Stimulated activated CD8-positive, alpha-beta memory T cell treated with anti-CD3 and anti-CD28 coated beads, Interleukin-4, amount 100 ng/mL, for 24 hours (primary cell): Measurements from ENCODE around the gene MTCH1.
"Not testable (repeated sequence)": the region's sequence is repeated elsewhere in the genome, so short reads cannot be mapped to it uniquely, and the experiment has no call there.

Source experiments
- DNase-seq: peaks from one replicate; pipeline ENCODE4 v3.0.0-alpha.2; 2020; ENCODE audit warnings: low read depth

MTCH1 gene

DNA sequence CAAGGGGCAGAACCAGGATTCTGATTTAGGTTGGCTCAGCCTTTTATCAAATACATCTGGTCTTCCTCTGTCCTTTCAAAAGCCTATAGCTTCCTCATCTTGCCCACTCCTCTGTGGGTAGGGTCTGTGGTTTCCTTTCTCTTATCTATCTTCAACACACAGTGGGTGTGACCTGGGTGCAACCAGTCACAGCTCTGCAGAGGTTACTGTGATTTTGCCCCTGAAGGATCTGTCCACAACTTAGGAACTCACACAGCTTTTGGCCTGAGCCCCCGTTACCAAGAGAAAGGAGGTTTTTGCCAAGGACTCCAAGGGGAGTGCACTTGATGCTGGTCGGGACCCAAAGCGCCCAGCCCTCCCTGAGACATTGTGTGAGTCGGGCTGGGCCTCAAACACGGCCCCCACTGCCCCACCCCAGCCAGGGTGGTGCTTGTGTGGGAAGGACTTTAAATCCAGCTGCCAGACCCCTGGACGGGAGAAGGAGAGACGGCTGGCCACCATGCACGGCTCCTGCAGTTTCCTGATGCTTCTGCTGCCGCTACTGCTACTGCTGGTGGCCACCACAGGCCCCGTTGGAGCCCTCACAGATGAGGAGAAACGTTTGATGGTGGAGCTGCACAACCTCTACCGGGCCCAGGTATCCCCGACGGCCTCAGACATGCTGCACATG lies 31.6 kb downstream of the MTCH1 start, which contains the start of gene PI16:
Gene PI16 (plus strand): TSS at position 477 of the 670 bp plus-strand sequence. CDS start 23 bp downstream, at position 500.
- DNase-seq, result no peak

DNA sequence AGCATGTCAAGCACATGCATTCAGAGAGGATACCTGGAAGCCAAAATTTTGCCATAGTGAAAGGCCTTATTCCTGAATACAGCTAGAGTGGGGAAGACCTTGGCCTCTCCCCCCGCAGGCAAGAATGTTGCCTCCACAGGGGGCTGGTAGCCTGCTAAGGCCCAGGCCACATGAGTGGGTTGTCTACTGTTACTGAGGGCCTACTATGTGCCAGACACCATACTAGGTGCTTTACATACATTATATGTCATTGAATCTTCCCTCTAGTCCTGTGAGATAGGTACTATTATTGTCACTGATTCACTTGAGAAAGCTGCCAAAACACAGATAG lies 32.1 kb downstream of the MTCH1 start:
- DNase-seq, result no peak

DNA sequence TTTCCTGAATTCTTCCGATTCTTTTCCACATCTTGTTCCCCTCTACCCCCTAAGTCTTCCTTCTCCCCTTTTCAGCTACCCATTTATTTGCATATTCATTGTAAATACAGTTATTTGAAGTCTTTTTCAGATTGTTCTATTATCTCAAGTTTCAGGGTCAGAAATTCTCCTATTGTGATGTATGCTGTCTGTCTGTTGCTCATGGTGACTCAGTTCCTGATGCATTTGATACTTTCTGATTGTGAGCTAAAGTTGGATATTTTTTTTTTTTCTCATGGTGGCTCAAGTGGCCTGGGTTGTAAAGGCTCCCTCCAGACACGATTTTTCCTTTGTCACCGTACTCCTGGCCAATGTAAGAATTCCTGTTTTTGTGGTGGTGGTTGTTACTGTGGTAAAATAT lies 36.4 kb downstream of the MTCH1 start:
- no peak for DNase-seq

GRCh38 chr6:36949076-36949475 lies 36.9 kb downstream of the MTCH1 start:
- not testable (repeated sequence) for DNase-seq

GRCh38 chr6:36947570-36948351 lies 38.2 kb downstream of the MTCH1 start:
- DNase-seq, result no peak

GRCh38 chr6:36946526-36946925 lies 39.5 kb downstream of the MTCH1 start:
- no peak for DNase-seq

DNA sequence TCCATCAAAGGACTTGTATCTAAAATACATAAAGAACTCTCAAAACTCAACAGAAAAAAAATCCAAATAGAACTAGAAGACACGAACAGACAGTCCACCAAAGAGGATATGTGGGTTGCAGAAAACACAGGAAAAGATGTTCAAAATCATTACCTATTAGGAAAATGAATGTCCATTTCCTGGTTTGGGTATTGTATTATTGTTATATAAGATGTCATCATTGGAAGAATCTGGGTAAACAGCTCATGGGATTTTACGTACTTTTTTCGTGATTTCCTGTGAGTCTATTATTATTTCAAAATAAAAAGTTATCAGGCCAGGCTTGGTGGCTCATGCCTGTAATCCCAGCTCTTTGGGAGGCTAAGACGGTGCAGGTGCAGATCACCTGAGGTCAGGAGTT lies 40.7 kb downstream of the MTCH1 start:
- no peak for DNase-seq

GRCh38 chr6:36944650-36945049 lies 41.3 kb downstream of the MTCH1 start:
- no peak for DNase-seq

- not testable (repeated sequence) for DNase-seq
These were observed 43.7 kb downstream of the MTCH1 start for GRCh38 chr6:36942329-36942728.

DNA sequence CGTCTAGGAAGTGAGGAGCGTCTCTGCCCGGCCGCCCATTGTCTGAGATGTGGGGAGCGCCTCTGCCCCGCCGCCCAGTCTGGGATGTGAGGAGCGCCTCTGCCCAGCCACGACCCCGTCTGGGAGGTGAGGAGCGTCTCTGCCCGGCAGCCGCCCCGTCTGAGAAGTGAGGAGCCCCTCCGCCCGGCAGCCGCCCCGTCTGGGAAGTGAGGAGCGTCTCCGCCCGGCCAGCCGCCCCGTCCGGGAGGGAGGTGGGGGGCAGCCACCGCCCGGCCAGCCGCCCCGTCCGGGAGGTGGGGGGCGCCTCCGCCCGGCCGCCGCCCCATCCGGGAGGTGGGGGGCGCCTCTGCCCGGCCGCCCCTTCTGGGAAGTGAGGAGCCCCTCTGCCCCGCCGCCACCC lies 44.4 kb downstream of the MTCH1 start:
- DNase-seq, result not testable (repeated sequence)

DNA sequence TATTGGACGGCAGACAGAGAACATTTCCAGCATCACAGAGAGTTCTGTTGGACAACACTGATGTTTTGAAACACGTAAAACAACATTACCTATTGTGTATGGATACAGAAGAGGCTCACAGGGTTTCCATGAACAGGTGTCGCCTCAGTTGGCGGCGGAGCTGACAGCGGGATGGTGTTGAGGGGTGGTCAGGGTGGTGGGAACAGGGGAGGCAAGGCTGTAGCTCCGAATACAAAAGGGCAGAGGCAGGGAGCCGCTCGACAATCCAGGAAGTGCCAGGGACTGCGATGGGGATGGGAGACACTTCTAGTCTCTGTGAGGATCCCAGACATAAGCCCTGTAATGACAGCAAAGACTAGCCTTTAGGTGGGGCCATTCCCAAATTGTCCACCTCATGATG lies 46.0 kb downstream of the MTCH1 start:
- no peak for DNase-seq

GRCh38 chr6:36939005-36939404 lies 47.0 kb downstream of the MTCH1 start:
- DNase-seq, result not testable (repeated sequence)

- DNase-seq, result no peak
These were observed 47.5 kb downstream of the MTCH1 start for GRCh38 chr6:36938536-36938935.

- no peak for DNase-seq
These were observed 48.1 kb downstream of the MTCH1 start for GRCh38 chr6:36937896-36938295.

- no peak for DNase-seq
These were observed 49.2 kb downstream of the MTCH1 start for GRCh38 chr6:36936824-36937223.

DNA sequence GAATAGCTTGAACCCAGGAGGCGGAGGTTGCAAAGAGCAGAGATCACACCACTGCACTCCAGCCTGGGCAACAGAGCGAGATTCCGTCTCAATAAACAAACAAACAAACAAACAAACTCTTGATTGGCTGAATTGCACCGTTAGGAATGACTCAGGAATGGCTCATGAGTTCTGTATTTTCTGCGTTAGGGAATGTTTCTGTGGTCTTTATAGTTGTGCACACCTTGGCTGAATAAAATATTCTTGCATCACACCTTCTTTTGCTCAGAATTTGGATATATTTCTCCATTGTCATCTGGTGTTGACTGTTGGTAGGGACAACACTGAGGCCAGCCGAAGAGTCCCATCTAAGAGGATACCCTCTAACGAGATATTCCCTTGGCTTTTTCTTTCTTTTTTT lies 51.1 kb downstream of the MTCH1 start:
- DNase-seq, result no peak

- DNase-seq, result no peak
These were observed 52.5 kb downstream of the MTCH1 start for GRCh38 chr6:36933519-36933918.

GRCh38 chr6:36933102-36933501 lies 52.9 kb downstream of the MTCH1 start:
- DNase-seq, result no peak

GRCh38 chr6:36930483-36930882 lies 55.5 kb downstream of the MTCH1 start:
- no peak for DNase-seq

GRCh38 chr6:36929607-36930006 lies 56.4 kb downstream of the MTCH1 start:
- no peak for DNase-seq

DNA sequence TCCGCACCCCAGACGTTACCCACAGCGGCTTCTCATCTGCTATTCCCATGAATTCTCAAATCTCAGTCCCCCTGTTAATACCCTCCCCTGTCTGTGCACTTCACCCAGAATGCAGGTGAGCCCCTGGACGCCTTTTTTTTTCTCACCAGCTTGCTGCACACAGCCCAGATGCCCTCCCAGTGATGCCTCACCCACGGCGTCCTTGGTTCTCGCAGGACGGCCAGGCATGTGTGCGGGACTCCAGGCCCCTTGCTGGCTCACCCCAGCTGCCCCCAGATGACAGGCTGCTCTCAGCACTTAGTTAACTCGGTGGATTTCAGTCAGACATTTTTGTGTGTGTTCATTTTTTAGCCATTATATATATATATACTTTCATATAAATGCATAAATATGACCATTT lies 56.8 kb downstream of the MTCH1 start:
- DNase-seq, result no peak

- no peak for DNase-seq
These were observed 57.5 kb downstream of the MTCH1 start for GRCh38 chr6:36928547-36928918.

GRCh38 chr6:36927691-36928546 lies 58.1 kb downstream of the MTCH1 start:
- no peak for DNase-seq
